Suprapubic skin (tissue), 3 donors: ENCODE measurements around the gene SPINK6.

Experiments
- CTCF ChIP-seq, 2 donors: fragments of 200-600 bp in 1 of 2; fragments of 450-650 bp in 1 of 2; sonication (generic) in 1 of 2; IDR thresholded peaks; one replicate each; pipeline ENCODE4 v1.5.1; 2016 to 2019; ENCODE audit warnings: antibody characterized with exemption in 2 of 2, mild to moderate bottlenecking in 1 of 2, moderate library complexity in 1 of 2
- POLR2A ChIP-seq, 2 donors: fragments of 450-650 bp; IDR thresholded peaks; one replicate each; pipeline ENCODE4 v1.6.1; 2017; ENCODE audit warnings: antibody characterized with exemption in 2 of 2, mild to moderate bottlenecking in 2 of 2, moderate library complexity in 2 of 2

GRCh38 chr5:148248894-148249293, 46.1 kb downstream of the SPINK6 start:
- TF ChIP-seq POLR2A (IDR thresholded peaks at IDR 0.05): no peak
- no peak for TF ChIP-seq CTCF (IDR thresholded peaks at IDR 0.05)
